ENCODE results near the gene ANOS1.

DNA sequence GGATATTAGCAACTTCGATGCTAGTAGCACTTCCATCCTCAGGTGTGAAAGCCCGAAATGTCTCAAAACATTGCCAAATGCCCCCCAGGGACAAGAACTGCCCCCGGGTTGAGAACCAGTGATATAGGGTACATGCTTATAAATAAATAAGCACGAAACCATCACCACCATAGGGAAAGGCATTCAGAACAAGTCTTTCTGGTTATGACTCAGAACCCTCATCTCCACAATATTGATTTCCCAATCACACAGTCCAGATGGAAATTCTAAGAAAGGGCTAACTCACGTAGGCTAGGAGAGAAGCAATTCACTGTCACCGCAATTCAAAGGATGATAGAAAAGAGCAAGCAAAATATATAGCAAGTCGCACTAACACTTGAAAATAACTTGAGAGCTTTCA lies 84.8 kb downstream of the ANOS1 start:
- TF ChIP-seq, protein P1, sequence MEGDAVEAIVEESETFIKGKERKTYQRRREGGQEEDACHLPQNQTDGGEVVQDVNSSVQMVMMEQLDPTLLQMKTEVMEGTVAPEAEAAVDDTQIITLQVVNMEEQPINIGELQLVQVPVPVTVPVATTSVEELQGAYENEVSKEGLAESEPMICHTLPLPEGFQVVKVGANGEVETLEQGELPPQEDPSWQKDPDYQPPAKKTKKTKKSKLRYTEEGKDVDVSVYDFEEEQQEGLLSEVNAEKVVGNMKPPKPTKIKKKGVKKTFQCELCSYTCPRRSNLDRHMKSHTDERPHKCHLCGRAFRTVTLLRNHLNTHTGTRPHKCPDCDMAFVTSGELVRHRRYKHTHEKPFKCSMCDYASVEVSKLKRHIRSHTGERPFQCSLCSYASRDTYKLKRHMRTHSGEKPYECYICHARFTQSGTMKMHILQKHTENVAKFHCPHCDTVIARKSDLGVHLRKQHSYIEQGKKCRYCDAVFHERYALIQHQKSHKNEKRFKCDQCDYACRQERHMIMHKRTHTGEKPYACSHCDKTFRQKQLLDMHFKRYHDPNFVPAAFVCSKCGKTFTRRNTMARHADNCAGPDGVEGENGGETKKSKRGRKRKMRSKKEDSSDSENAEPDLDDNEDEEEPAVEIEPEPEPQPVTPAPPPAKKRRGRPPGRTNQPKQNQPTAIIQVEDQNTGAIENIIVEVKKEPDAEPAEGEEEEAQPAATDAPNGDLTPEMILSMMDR (IDR thresholded peaks at IDR 0.05), result no peak
- no peak for TF ChIP-seq POLR2AphosphoS5 (IDR thresholded peaks at IDR 0.05)
